ENCODE results near the gene SLC51A. TPM values are rescaled to one million over a fixed set of nuclear protein-coding genes. Genes with fewer than 3 reads are reported as not detected.
"Not testable (repeated sequence)": the region's sequence is repeated elsewhere in the genome, so short reads cannot be mapped to it uniquely, and the experiment has no call there.

Gene SLC51A
- 0.90 TPM for polyA plus RNA-seq

DNA sequence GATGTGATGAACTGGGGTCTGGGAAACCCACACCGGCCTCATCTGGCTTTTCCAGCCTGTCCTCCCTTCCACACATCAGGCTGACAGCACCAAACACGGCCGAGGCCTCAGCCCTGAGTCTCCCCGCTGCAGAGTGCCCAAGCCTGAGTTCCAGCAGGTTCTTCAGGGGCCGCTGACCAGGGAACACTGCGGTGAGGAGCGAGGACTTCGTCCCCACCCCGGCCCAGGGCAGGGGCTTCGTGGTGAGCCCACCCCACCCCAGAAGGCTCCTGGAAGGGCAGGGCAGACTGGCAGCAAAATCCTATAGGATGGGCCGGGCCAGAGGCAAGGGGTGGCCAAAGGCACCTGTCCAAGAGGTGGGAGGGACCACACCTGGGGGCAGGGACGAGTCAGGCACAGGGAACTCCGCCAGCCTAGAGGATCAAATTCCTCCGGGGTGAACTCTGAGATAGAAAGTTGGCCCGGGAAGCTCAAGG lies at the start of gene SLC51A:
SLC51A (plus strand) TSS at position 446 of the 476 bp plus-strand sequence. CDS start 179 bp downstream, outside the sequence.
- Mint-ChIP-seq H3K27ac (peak within 1 kb of the TSS in 1 of 3 donors; percentile 12), H3K9me3 (peaks cover 0 to 3% (median 0%) of the 10 kb centered on the region in 3 donors), H3K27me3 (no peaks in the 10 kb centered on the region), H3K36me3 (no peaks in the 10 kb centered on the region), H3K4me1 (peaks cover 6 to 13% (median 10%) of the 10 kb centered on the region in 3 donors), H3K4me3 (peak within 1 kb of the TSS in 1 of 4 donors; percentile 33)

DNA sequence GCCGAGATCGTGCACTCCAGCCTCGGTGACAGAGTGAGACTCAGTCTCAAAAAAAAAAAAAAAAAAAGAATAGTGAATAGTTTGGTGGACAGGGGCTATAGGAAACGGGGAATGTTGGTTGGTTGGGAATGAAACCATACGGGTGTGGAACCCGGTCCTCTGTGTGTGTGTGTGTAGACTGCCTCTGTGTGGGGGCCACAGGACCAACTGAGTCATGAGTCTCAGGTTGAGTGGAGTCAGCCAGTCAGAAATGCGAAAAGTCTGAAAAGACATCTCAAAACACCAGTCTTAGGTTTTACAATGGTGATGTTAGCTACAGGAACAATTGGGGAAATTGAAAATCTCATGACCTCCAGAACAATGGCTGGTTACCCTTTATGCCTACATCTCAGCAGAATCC lies 49.6 kb upstream of the SLC51A start:
- H3K4me3 Mint-ChIP-seq: no peak overlapping the region
- no peaks in the 10 kb centered on the region for H3K27me3 Mint-ChIP-seq
- peak overlapping the region in 1 of 3 donors; percentile 18 for H3K27ac Mint-ChIP-seq
- H3K4me1 Mint-ChIP-seq: peaks cover 7 to 13% (median 9%) of the 10 kb centered on the region in 3 donors
- H3K36me3 Mint-ChIP-seq: peaks cover 6% of the 10 kb centered on the region
- peaks cover 0 to 4% (median 2%) of the 10 kb centered on the region in 3 donors for H3K9me3 Mint-ChIP-seq

DNA sequence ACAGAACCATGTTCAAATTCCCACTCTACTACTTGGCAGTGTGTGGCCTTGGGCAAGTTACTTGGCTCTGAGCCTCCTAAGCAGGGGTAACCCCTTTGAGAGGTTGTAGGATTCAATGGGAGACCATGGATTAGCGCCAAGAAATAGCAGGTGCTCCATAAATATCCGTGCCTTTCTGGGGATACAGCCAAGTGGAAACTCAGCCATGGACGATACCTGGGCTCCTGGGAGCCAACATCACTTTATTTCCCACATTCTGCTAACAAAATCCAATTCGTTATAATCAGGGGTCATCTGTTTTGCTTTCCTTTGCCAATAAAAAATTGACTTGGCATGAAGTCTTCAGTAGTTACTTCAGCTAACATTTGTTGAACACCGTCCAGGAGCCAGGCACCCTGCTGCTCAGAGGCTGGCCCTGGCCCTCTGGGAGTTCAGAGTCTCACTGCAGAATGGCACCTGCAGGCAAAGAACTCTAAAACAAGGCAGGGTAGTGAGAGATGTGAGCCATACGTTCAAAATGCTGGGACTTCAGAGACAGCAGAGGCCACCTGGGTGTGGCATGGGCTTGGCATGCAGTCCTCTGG lies 47.4 kb upstream of the SLC51A start:
- Mint-ChIP-seq H3K27ac (no peak overlapping the region), H3K4me3 (peak overlapping the region in 1 of 4 donors; percentile 33), H3K4me1 (peaks cover 7 to 20% (median 8%) of the 10 kb centered on the region in 3 donors), H3K9me3 (peaks cover 0 to 4% (median 2%) of the 10 kb centered on the region in 3 donors), H3K36me3 (peaks cover 6% of the 10 kb centered on the region), H3K27me3 (no peaks in the 10 kb centered on the region)

DNA sequence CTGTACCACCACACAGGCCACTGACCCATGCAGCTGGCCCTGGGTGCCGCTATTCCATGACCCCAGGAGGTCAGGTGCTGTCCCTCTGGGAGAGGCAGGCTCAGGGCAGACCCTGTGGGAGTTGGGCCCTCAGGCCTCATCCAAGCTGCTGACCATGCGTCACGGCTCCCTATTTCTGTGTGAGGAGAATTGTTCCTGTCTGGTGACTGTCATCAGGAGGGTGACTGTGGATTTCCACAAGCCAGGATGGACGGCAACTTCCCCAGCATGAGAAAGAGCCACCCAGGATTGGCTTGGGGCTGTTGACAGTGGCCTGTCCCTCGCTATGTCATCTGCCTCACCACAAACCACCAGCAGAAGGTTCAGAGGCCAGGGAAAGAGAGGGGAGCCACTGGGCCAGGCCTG lies 46.5 kb upstream of the SLC51A start:
- peaks cover 7 to 20% (median 8%) of the 10 kb centered on the region in 3 donors for H3K4me1 Mint-ChIP-seq
- peaks cover 6% of the 10 kb centered on the region for H3K36me3 Mint-ChIP-seq
- no peaks in the 10 kb centered on the region for H3K27me3 Mint-ChIP-seq
- H3K4me3 Mint-ChIP-seq: peak overlapping the region in 1 of 4 donors; percentile 8
- peak overlapping the region in 1 of 3 donors; percentile 59 for H3K27ac Mint-ChIP-seq
- peaks cover 0 to 4% (median 2%) of the 10 kb centered on the region in 3 donors for H3K9me3 Mint-ChIP-seq

DNA sequence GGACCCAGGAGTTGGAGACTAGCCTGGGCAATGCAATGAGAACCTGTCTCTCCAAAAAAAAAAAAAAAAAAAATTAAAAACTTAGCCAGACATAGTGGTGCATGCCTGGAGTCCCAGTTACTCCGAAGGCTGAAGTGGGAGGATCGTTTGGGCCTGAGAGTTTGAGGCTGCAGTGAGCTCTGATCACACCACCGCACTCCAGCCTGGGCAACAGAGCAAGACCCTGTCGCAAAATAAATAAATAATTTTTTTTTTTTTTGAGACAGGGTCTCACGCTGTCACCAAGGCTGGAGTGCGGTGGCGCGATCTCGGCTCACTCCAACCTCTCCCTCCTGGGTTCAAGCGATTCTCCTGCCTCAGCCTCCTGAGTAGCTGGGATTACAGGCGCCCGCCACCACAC lies 46.0 kb upstream of the SLC51A start:
- not testable (repeated sequence) for H3K27me3 Mint-ChIP-seq, H3K4me3 Mint-ChIP-seq, H3K36me3 Mint-ChIP-seq, H3K9me3 Mint-ChIP-seq
- Mint-ChIP-seq H3K4me1 (peaks cover 7 to 20% (median 8%) of the 10 kb centered on the region in 3 donors), H3K27ac (peak overlapping the region; percentile 60 to 97 (median 96))

DNA sequence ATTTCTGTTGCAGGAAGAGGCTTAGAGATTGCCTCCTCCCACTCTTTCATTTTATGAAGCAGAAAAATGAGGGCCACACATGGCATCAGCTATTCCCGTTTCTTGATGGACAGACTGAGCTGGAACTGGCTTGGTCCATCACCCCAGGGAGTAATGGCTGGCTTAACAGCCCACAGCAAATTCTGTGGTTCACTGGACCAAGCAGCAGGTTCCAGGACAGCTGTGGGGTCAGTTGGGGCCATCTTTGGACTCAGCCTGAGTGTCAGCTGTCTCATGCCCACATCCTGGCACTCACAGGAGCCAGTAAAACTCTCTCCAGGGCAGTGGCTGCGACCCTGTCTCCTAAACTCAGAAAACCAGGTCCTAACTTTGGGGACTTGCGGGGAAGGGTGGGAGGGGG lies 41.7 kb upstream of the SLC51A start:
- H3K9me3 Mint-ChIP-seq: peaks cover 0 to 4% (median 2%) of the 10 kb centered on the region in 3 donors
- H3K27me3 Mint-ChIP-seq: no peaks in the 10 kb centered on the region
- no peak overlapping the region for H3K4me3 Mint-ChIP-seq
- H3K36me3 Mint-ChIP-seq: peaks cover 4% of the 10 kb centered on the region
- H3K4me1 Mint-ChIP-seq: peaks cover 13 to 27% (median 21%) of the 10 kb centered on the region in 3 donors
- peak overlapping the region in 1 of 3 donors; percentile 75 for H3K27ac Mint-ChIP-seq

DNA sequence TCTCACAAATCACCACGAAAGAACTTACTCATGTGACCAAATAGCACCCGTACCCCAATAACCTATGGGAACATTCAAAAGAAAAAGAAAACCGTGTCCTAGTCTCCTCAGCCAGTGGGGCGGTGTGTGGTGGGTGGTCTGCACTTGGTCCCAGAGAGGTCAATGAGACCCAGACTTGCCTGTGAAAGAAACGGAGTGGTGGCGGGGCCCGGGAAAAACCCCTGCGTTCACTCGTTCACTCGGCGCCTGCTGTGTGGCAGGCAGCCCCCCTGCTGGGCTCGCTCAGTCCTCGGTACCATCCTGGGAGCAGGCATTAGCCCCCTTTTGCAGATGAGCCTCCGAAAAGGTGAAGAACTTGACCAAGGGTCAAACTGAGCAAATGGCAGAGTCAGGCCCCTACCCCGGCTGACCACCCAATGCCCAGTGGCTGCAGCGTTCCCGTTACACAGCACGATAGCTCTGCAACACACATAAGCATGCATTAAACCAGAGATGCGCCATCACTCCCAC lies 41.2 kb upstream of the SLC51A start:
- Mint-ChIP-seq H3K4me1 (peaks cover 16 to 29% (median 26%) of the 10 kb centered on the region in 3 donors), H3K9me3 (peaks cover 0 to 4% (median 2%) of the 10 kb centered on the region in 3 donors), H3K4me3 (no peak overlapping the region), H3K36me3 (peaks cover 4% of the 10 kb centered on the region), H3K27ac (no peak overlapping the region), H3K27me3 (no peaks in the 10 kb centered on the region)

DNA sequence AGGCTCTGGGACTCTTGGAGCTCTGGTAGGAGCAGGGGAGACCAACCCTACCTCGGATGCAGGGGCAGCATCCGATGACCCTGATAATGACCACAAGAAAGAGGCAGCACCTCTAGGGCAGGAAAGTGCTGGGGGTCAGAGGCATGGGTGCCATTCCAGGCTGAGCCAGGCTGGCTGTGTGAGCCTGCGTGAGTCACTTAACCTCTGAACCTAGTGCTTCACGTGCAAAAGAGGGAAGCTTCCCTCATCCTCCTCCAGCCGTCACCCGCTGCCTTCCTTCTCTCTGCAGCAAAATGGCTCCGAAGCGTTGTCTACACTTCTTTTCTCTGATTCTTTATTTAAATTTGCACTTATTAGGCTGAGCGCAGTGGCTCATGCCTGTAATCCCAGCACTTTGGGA lies 40.6 kb upstream of the SLC51A start:
- Mint-ChIP-seq H3K4me1 (peaks cover 14 to 29% (median 26%) of the 10 kb centered on the region in 3 donors), H3K27me3 (no peaks in the 10 kb centered on the region), H3K9me3 (peaks cover 0 to 4% (median 2%) of the 10 kb centered on the region in 3 donors), H3K27ac (no peak overlapping the region), H3K4me3 (no peak overlapping the region), H3K36me3 (peaks cover 3% of the 10 kb centered on the region)

DNA sequence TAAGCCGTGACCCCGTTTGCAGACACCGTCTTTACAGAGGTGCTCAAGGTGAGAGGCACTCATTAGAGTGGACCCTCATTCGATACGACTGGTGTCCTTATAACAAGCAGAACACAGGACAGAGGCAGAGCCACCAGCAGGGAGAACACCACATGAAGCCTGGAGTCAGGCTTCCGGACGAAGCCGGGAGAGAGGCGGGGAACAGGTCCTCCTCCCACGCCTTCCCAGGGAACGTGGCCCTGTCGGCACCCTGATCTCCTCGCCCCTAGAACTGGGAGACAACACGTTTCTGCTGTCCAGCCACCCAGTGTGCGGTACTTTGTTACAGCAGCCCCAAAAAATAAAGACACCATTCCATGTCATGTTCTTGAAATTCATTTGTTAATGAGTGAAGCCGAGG lies 38.8 kb upstream of the SLC51A start:
- H3K9me3 Mint-ChIP-seq: no peaks in the 10 kb centered on the region
- H3K4me3 Mint-ChIP-seq: peak overlapping the region in 1 of 4 donors; percentile 63
- peaks cover 16 to 32% (median 29%) of the 10 kb centered on the region in 3 donors for H3K4me1 Mint-ChIP-seq
- H3K36me3 Mint-ChIP-seq: no peaks in the 10 kb centered on the region
- H3K27ac Mint-ChIP-seq: no peak overlapping the region
- H3K27me3 Mint-ChIP-seq: no peaks in the 10 kb centered on the region

DNA sequence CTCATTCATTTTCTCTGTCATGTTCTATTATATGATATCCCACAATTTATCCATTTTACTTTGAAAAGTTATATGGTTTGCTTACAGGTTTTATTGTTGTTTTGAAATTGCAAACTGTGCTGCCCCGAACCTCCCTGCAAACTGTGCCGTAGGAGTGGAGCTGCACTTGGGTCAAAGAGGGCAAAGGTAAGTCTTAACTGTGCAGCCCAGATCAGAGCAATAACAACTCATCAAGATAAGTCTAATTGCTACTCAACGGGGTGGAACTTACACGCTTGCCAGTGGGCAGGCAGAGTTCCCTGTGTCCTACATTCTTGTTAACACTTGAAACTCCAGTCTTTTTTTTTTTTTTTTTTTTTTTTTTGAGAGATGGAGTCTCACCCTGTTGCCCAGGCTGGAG lies 38.4 kb upstream of the SLC51A start:
- Mint-ChIP-seq H3K4me3 (peak overlapping the region in 1 of 4 donors; percentile 63), H3K36me3 (no peaks in the 10 kb centered on the region), H3K9me3 (no peaks in the 10 kb centered on the region), H3K27ac (no peak overlapping the region), H3K4me1 (peaks cover 16 to 33% (median 30%) of the 10 kb centered on the region in 3 donors), H3K27me3 (no peaks in the 10 kb centered on the region)

DNA sequence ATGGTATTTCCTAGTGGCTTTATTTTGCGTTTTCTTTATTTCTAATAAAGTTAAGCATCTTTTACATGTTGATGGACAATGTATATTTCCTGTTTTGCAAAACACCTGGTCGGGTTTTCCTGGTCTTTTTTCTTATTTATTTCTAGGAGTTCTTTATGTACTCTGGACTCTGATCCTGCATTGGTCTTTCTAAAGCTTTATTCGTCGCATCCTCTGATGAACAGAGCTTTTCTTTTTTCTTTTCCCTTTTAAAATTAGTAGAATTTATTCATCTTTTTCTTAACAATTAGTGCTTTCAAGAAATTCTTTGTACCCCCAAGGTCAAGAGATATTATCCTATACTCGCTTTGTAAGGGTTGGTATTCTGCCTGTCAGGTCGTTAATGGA lies 37.3 kb upstream of the SLC51A start:
- Mint-ChIP-seq H3K4me3 (peak overlapping the region in 3 of 4 donors; percentile 65 to 92 (median 88)), H3K4me1 (peaks cover 20 to 36% (median 34%) of the 10 kb centered on the region in 3 donors), H3K27ac (peak overlapping the region; percentile 87 to 99 (median 96)), H3K36me3 (peaks cover 2% of the 10 kb centered on the region), H3K9me3 (no peaks in the 10 kb centered on the region), H3K27me3 (no peaks in the 10 kb centered on the region)

DNA sequence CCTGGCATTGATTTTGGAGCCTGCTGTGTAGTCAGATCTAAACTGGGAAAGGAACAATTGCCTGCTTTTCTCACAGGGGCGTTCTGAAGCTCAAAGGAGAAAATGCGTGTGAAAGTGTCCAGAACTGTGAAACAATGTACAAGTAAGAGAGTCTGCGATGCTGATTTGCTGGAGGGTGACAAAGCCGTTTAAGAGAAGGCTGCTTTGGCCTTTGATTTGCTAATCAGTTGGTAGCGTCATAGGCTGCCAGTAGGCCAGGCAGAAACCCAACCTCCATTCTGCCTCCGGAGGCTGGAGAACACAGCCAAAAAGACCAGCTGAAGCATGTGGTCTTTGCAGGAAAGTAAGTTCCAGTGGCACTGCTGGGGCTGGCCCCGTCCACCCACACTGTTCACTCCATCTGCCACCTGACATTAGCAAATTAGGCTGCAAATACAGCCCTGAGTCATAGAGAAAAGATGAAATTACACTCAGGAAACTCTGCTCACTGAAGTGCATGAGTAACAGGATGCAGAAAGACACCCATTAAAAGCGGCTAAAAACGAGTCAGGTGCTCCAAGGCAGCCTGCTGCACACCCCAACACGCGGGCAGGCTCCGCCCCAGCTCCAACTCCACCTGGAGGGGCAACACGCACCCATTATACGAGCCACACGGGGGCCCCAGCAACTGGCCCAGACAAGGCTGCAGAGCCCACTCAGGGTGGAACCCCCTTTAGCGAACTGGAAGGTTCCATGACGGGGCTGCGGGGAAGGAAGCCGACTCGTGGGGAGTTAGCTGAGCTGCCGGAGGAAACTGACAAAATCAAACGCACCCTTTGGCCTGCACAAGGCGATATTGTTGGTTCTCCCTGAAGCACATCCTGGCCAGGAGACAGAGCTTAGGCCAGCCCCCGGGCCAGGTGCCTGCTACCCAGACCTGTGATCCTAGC lies 36.7 kb upstream of the SLC51A start:
- H3K36me3 Mint-ChIP-seq: peaks cover 2% of the 10 kb centered on the region
- peak overlapping the region; percentile 65 to 92 (median 80) for H3K4me3 Mint-ChIP-seq
- no peaks in the 10 kb centered on the region for H3K27me3 Mint-ChIP-seq
- H3K4me1 Mint-ChIP-seq: peaks cover 20 to 36% (median 34%) of the 10 kb centered on the region in 3 donors
- H3K9me3 Mint-ChIP-seq: no peaks in the 10 kb centered on the region
- peak overlapping the region; percentile 87 to 99 (median 96) for H3K27ac Mint-ChIP-seq

DNA sequence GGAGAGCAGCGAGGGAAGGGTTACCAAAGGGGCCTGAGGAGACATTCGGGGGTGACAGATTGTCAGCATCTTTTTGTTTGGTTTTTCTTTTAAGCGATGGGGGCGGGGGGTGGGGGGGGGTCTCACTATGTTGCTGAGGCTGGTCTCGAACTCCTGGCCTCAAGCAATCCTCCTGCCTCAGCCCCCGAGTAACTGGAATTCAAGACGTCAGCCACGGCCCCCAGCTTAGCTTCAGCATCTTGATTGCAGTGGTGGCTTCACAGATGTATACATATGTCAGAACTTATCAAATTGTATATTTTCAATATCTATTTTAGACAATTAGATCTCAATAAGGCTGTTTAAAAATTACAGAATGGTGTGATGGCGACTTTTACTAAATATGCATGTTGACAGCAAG lies 36.0 kb upstream of the SLC51A start:
- H3K27ac Mint-ChIP-seq: peak overlapping the region; percentile 87 to 99 (median 96)
- H3K9me3 Mint-ChIP-seq: no peaks in the 10 kb centered on the region
- H3K4me1 Mint-ChIP-seq: peaks cover 20 to 36% (median 34%) of the 10 kb centered on the region in 3 donors
- peak overlapping the region in 3 of 4 donors; percentile 65 to 92 (median 88) for H3K4me3 Mint-ChIP-seq
- H3K27me3 Mint-ChIP-seq: no peaks in the 10 kb centered on the region
- peaks cover 2% of the 10 kb centered on the region for H3K36me3 Mint-ChIP-seq

DNA sequence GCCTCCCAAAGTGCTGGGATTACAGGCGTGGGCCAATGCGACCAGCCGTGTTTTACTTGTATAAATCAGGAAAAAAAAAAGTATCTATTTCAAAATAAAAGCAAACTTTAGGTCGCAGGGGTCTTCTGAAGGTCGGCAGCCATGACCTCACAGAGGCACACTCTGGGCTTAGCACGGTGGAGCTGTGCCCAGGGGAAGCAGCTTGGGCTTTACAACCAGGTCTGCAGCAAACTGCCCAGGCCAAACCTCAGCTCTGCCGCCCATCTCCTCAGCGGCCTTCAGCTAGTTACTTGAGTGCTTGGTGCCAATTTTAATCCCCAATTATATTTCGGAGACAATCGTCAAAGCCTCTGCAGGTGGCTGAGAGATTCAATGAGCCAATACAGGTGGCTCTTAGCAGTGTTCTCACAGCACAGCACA lies 35.2 kb upstream of the SLC51A start:
- H3K27me3 Mint-ChIP-seq: no peaks in the 10 kb centered on the region
- peaks cover 2% of the 10 kb centered on the region for H3K36me3 Mint-ChIP-seq
- no peaks in the 10 kb centered on the region for H3K9me3 Mint-ChIP-seq
- H3K27ac Mint-ChIP-seq: peak overlapping the region; percentile 88 to 96 (median 93)
- H3K4me3 Mint-ChIP-seq: peak overlapping the region in 2 of 4 donors; percentile 35 to 88
- peaks cover 20 to 36% (median 34%) of the 10 kb centered on the region in 3 donors for H3K4me1 Mint-ChIP-seq

DNA sequence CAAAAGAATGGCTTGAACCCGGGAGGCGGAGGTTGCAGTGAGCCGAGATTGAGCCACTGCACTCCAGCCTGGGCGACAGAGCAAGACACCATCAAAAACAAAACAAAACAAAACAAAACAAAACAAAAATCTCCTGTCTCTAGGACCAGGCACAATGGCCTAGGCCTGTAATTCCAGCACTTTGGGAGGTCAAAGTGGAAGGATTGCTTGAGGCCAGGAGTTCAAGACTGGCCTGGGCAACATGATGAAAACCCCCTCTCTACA lies 32.2 kb upstream of the SLC51A start:
- Mint-ChIP-seq H3K27ac (peak overlapping the region in 1 of 3 donors; percentile 88), H3K4me1 (peaks cover 34 to 46% (median 43%) of the 10 kb centered on the region in 3 donors), H3K4me3 (peak overlapping the region in 1 of 4 donors; percentile 45)
- H3K27me3 Mint-ChIP-seq, H3K36me3 Mint-ChIP-seq, H3K9me3 Mint-ChIP-seq: not testable (repeated sequence)
